PC-3 (cell line): ENCODE results near the gene QDPR. TPM values are rescaled to one million over a fixed set of nuclear protein-coding genes. Genes with fewer than 3 reads are reported as not detected.

Source experiments
- ATAC-seq: fragments of 200-7000 bp; cut with Tn5 transposase; 2 replicates; pipeline ENCODE4 v1.9.1; 2020; ENCODE audit warnings: mild to moderate bottlenecking, moderate library complexity
- BruUV-seq: library from RNA; stranded (reverse); fragments of 400-500 nt; replicated peaks from 2 replicates; lab custom pipeline; 2021; lab: Mats Ljungman, UMichigan
- CTCF ChIA-PET: fragments of 300-600 bp; sonication (Branson Sonifier 250); formaldehyde crosslinking; loops from one replicate; lab custom pipeline; 2022; ENCODE audit warnings: antibody characterized with exemption; lab: Charles Lee
- POLR2A ChIA-PET: fragments of 300-600 bp; sonication (Branson Sonifier 250); formaldehyde crosslinking; loops from one replicate; lab custom pipeline; 2022; ENCODE audit warnings: antibody characterized with exemption; ENCODE audit not compliant: unreplicated experiment; lab: Charles Lee
- DNase-seq: peaks from one replicate; pipeline ENCODE4 v3.0.0-alpha.2; 2015
- H2AFZ ChIP-seq: fragments of 300-600 bp; sonication (generic); 2 replicates; pipeline ENCODE4 v1.6.0; 2016; ENCODE audit warnings: antibody characterized with exemption, low read length
- H3F3A ChIP-seq: fragments of 300-600 bp; sonication (generic); one replicate; pipeline ENCODE4 v1.6.0; 2017; ENCODE audit warnings: antibody characterized with exemption, low read length, control low read depth, mild to moderate bottlenecking; ENCODE audit not compliant: unreplicated experiment
- H3K27ac ChIP-seq: fragments of 300-600 bp; sonication (generic); 2 replicates; pipeline ENCODE4 v1.5.1; 2016; ENCODE audit warnings: mild to moderate bottlenecking, low read length
- H3K27me3 ChIP-seq: fragments of 300-600 bp; sonication (generic); 2 replicates; pipeline ENCODE4 v1.6.1; 2016; ENCODE audit warnings: low read length, mixed read lengths
- H3K36me3 ChIP-seq: fragments of 300-600 bp; sonication (generic); 2 replicates; pipeline ENCODE4 v1.6.1; 2016; ENCODE audit warnings: low read depth, mixed run types, low read length, mixed read lengths
- H3K4me1 ChIP-seq: fragments of 300-600 bp; sonication (generic); 2 replicates; pipeline ENCODE4 v1.5.1; 2016; ENCODE audit warnings: low read length; ENCODE audit not compliant: insufficient read depth
- H3K4me2 ChIP-seq: fragments of 300-600 bp; sonication (generic); 2 replicates; pipeline ENCODE4 v1.6.0; 2016; ENCODE audit warnings: low read length
- H3K4me3 ChIP-seq: fragments of 300-600 bp; sonication (generic); 2 replicates; pipeline ENCODE4 v1.5.1; 2016; ENCODE audit warnings: mild to moderate bottlenecking, low read length, mixed read lengths
- H3K79me2 ChIP-seq: fragments of 300-600 bp; sonication (generic); 2 replicates; pipeline ENCODE4 v1.6.1; 2017; ENCODE audit warnings: low read length, mixed read lengths
- H3K9ac ChIP-seq: fragments of 300-600 bp; sonication (generic); 2 replicates; pipeline ENCODE4 v1.6.0; 2016; ENCODE audit warnings: mild to moderate bottlenecking, low read length
- H3K9me2 ChIP-seq: fragments of 300-600 bp; sonication (generic); replicated peaks from 2 replicates; pipeline ENCODE4 v1.6.1; 2016; ENCODE audit warnings: mixed run types, low read length, mixed read lengths
- H3K9me3 ChIP-seq: fragments of 300-600 bp; sonication (generic); 2 replicates; pipeline ENCODE4 v1.6.1; 2016; ENCODE audit warnings: low read length, mixed read lengths
- H4K20me1 ChIP-seq: fragments of 300-600 bp; sonication (generic); 2 replicates; pipeline ENCODE4 v1.6.1; 2016; ENCODE audit warnings: low read length, mixed read lengths
- CTCF ChIP-seq: fragments of 300-600 bp; sonication (generic); conservative IDR thresholded peaks from 2 replicates; pipeline ENCODE4 v1.5.1; 2017; ENCODE audit warnings: antibody characterized with exemption, low read depth, mild to moderate bottlenecking, low read length
- EZH2 ChIP-seq: fragments of 300-600 bp; sonication (generic); IDR thresholded peaks from one replicate; pipeline ENCODE4 v1.6.1; 2017; ENCODE audit warnings: antibody characterized with exemption, mild to moderate bottlenecking, low read length; ENCODE audit not compliant: unreplicated experiment
- EZH2phosphoT487 ChIP-seq: fragments of 300-600 bp; sonication (generic); IDR thresholded peaks from 2 replicates; pipeline ENCODE4 v1.6.1; 2018; ENCODE audit warnings: mild to moderate bottlenecking, antibody characterized with exemption, low read length, borderline replicate concordance
- intact Hi-C: fragments of 100-400 bp; cut with micrococcal nuclease; formaldehyde crosslinking; loops from 2 replicates; pipeline ENCODE4 v1.9.0; 2023
- total RNA-seq: library from RNA; depleted of rRNA; stranded (reverse); fragments of >200 nt; gene quantifications from 2 replicates; pipeline ENCODE4 v1.2.3, GENCODE V29; 2014

The QDPR gene
- total RNA-seq, 1 experiment from 2014 or later: 10.0 TPM

GRCh38 chr4:17491196-17491595 lies 20.7 kb downstream of the QDPR start:
- no peak overlapping the region for H3K4me2 ChIP-seq
- ATAC-seq (no peak), DNase-seq (no peak)
- no peak overlapping the region for H3K27ac ChIP-seq
- H3K4me3 ChIP-seq: no peak overlapping the region
- BruUV-seq: no TSS peak
- ChIA-PET POLR2A (no interaction called here), CTCF (no interaction called here)
- H3K9ac ChIP-seq: no peak overlapping the region
- H4K20me1 ChIP-seq: no peaks in the 10 kb centered on the region
- no peak for TF ChIP-seq EZH2phosphoT487
- TF ChIP-seq CTCF: no peak
- no peak for TF ChIP-seq EZH2
- peaks cover 6% of the 10 kb centered on the region for H3K36me3 ChIP-seq
- no peaks in the 10 kb centered on the region for H3K9me3 ChIP-seq
- H3K4me1 ChIP-seq: peaks cover 13% of the 10 kb centered on the region; the same call in 1 of the 2 replicates
- H3K79me2 ChIP-seq: no peaks in the 10 kb centered on the region
- no peaks in the 10 kb centered on the region for H3F3A ChIP-seq
- H2AFZ ChIP-seq: no peak overlapping the region
- intact Hi-C loops: no loop called here
- no peaks in the 10 kb centered on the region for H3K9me2 ChIP-seq
- no peaks in the 10 kb centered on the region for H3K27me3 ChIP-seq

GRCh38 chr4:17490575-17491059 lies 21.3 kb downstream of the QDPR start:
- DNase-seq: no peak
- Histone ChIP-seq H4K20me1 (no peaks in the 10 kb centered on the region), H3K27me3 (no peaks in the 10 kb centered on the region), H3K9me3 (no peaks in the 10 kb centered on the region), H3K4me1 (peaks cover 13% of the 10 kb centered on the region; the same call in 1 of the 2 replicates), H3K27ac (no peak overlapping the region), H3K4me3 (no peak overlapping the region), H3K36me3 (peaks cover 6% of the 10 kb centered on the region), H3K9ac (no peak overlapping the region), H2AFZ (no peak overlapping the region), H3F3A (no peaks in the 10 kb centered on the region), H3K9me2 (no peaks in the 10 kb centered on the region), H3K4me2 (no peak overlapping the region), H3K79me2 (no peaks in the 10 kb centered on the region)
- no peak for ATAC-seq
- ChIA-PET POLR2A (no interaction called here), CTCF (no interaction called here)
- no TSS peak for BruUV-seq
- intact Hi-C loops: no loop called here
- TF ChIP-seq CTCF: no peak
- TF ChIP-seq EZH2phosphoT487: no peak
- TF ChIP-seq EZH2: no peak

- DNase-seq (no peak), ATAC-seq (no peak)
- CTCF ChIA-PET: no interaction called here
- Histone ChIP-seq H3K9ac (no peak overlapping the region), H3K4me1 (peaks cover 11% of the 10 kb centered on the region; the same call in 1 of the 2 replicates), H4K20me1 (no peaks in the 10 kb centered on the region), H3K79me2 (no peaks in the 10 kb centered on the region), H3K4me2 (no peak overlapping the region), H3K4me3 (no peak overlapping the region), H3F3A (no peaks in the 10 kb centered on the region), H3K27me3 (no peaks in the 10 kb centered on the region), H3K27ac (no peak overlapping the region), H3K9me2 (no peaks in the 10 kb centered on the region), H3K9me3 (no peaks in the 10 kb centered on the region), H3K36me3 (peaks cover 6% of the 10 kb centered on the region), H2AFZ (no peak overlapping the region)
- intact Hi-C loops: no loop called here
- TF ChIP-seq EZH2phosphoT487 (no peak), CTCF (no peak), EZH2 (no peak)
- POLR2A ChIA-PET: no interaction called here
- BruUV-seq: no TSS peak
These were observed 22.2 kb downstream of the QDPR start for GRCh38 chr4:17489721-17490120.
